Forelimb muscle (tissue), 1 donor: ENCODE data around the gene ZBTB16. TPM values are rescaled to one million over a fixed set of nuclear protein-coding genes. Genes with fewer than 3 reads are reported as not detected.
A peak's percentile ranks its signal among the peaks of the same experiment; 100 is the strongest.

Experiments used
- DNase-seq: peaks from one replicate; pipeline ENCODE4 v3.0.0-alpha.2; 2013; ENCODE audit warnings: low read depth
- polyA plus RNA-seq: library from polyadenylated mRNA; unstranded; fragments of 120-200 nt; gene quantifications from one replicate; pipeline ENCODE4 v1.2.1, GENCODE V29; 2013; ENCODE audit not compliant: insufficient read length

ZBTB16 gene
- polyA plus RNA-seq, 1 donor: 5.3 TPM

- DNase-seq: no peak
These were observed 222.0 kb downstream of the ZBTB16 start for GRCh38 chr11:114281388-114281956.

GRCh38 chr11:114282488-114282887 is 223.0 kb downstream of the ZBTB16 start:
- DNase-seq: no peak

- DNase-seq: no peak
These were observed 223.9 kb downstream of the ZBTB16 start for GRCh38 chr11:114283422-114283821.

- no peak for DNase-seq
These were observed 224.5 kb downstream of the ZBTB16 start for GRCh38 chr11:114284021-114284420.

GRCh38 chr11:114284914-114285313 is 225.4 kb downstream of the ZBTB16 start:
- DNase-seq: no peak

GRCh38 chr11:114285599-114285998 is 226.1 kb downstream of the ZBTB16 start:
- no peak for DNase-seq

GRCh38 chr11:114286229-114286628 is 226.7 kb downstream of the ZBTB16 start:
- DNase-seq: no peak

GRCh38 chr11:114287154-114287553 is 227.6 kb downstream of the ZBTB16 start:
- DNase-seq: no peak

GRCh38 chr11:114288136-114288535 is 228.6 kb downstream of the ZBTB16 start:
- no peak for DNase-seq

GRCh38 chr11:114289779-114290178 is 230.3 kb downstream of the ZBTB16 start:
- DNase-seq: no peak

GRCh38 chr11:114290503-114291235 is 231.2 kb downstream of the ZBTB16 start:
- DNase-seq: no peak

GRCh38 chr11:114291381-114291780 is 231.9 kb downstream of the ZBTB16 start:
- DNase-seq: no peak

GRCh38 chr11:114291842-114292680 is 232.6 kb downstream of the ZBTB16 start:
- no peak for DNase-seq

GRCh38 chr11:114293201-114293711 is 233.7 kb downstream of the ZBTB16 start:
- DNase-seq: no peak

GRCh38 chr11:114295676-114296604 is 236.4 kb downstream of the ZBTB16 start, which contains the start of gene NNMT:
Gene NNMT, plus strand, starts transcription at chr11:114296399. Its CDS starts 158 bp downstream, at chr11:114296557.
- peak; percentile 29 for DNase-seq

- no peak for DNase-seq
These were observed 237.3 kb downstream of the ZBTB16 start for GRCh38 chr11:114296605-114297372.

GRCh38 chr11:114297806-114298709 is 238.5 kb downstream of the ZBTB16 start:
- no peak for DNase-seq

GRCh38 chr11:114298710-114299109 is 239.2 kb downstream of the ZBTB16 start:
- DNase-seq: no peak
